ENCODE data around the gene TAF9. TPM values are rescaled to one million over a fixed set of nuclear protein-coding genes. Genes with fewer than 3 reads are reported as not detected.

The TAF9 gene, protein sequence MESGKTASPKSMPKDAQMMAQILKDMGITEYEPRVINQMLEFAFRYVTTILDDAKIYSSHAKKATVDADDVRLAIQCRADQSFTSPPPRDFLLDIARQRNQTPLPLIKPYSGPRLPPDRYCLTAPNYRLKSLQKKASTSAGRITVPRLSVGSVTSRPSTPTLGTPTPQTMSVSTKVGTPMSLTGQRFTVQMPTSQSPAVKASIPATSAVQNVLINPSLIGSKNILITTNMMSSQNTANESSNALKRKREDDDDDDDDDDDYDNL
- total RNA-seq (2014; rRNA removed; shearing (Covaris generic)) (60.8 and 79.4 TPM in 2 replicates), polyA plus RNA-seq (2016; fragmentation: Nextera tagmentation; extraction: Ambion mirVana) (117 and 118 TPM in 2 replicates)

DNA sequence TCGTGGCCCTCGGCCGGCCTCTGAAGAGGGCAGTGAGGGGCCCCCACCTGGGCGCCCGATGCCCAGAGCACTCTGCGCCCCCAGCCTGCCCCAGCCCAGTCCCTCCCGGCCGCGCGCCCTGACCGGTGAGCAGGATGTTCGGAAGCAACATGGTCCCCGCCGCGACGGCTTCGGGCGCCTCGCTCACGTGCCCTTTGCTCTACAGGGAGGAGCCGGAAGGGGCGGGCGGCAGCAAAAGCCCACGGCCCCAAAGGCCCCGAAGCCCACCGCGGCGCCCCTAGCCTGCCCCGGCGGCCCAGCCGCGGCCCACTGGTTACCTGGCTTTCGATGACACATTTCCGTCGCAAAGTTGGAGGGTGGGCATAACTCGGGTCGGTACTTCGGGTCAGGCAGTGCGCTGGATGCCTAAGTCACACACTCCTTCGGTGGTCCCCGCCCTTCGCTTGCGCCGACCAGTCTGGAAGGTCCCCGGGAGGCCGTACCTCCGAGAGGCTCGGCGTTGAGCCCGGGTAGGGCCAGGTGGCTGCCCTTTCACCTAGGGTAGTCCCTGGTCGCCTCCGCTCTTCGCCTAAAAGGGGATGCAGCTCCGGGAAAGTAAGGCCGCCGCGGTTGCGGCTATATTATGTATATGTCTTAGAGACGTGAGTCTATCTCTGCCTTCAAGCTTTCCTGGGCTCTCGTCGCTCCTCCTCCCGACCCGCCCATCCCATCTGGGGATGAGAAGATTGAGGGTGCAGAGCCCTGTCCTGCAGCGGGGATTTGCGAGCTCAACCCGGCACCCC lies at the start of gene TAF9, which contains the start of the genes AK6 and RAD17:
TAF9 (minus strand) TSS at position 181 of the 782 bp plus-strand sequence. CDS start 3,783 bp downstream, outside the sequence.
AK6 (minus strand) TSS at position 181 of the 782 bp plus-strand sequence; CDS start at position 151, 30 bp downstream.
RAD17 (plus strand) TSS at position 479 of the 782 bp plus-strand sequence. CDS start 2,391 bp downstream, outside the sequence.
- Histone ChIP-seq H3K4me3 (peak within 1 kb of the TSS; percentile 98), H3K36me3 (ENCODE audit: low read depth) (peaks cover 11% of the 10 kb centered on the region)

DNA sequence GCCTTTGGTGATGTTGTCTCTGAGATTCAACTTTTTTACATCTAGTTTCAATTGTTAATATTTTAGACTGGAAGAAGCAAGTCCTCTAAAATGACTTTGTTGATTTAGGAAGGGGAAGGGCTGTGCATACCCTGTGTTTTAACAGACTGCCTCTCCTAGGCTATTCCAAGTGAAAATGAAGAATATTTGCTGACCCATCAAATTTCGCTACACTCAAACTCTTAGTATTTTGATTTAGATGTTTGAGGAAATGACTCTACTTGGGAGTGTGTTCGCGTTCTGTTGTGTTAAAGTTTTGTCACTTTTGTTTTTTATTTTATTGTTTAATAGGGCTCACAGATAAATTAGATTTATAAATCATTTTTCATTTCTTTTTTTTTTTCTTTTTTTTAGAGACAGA lies 49.2 kb upstream of the TAF9 start:
- Histone ChIP-seq H3K9me3 (ENCODE audit: low read depth) (no peaks in the 10 kb centered on the region), H3K36me3 (ENCODE audit: low read depth) (no peaks in the 10 kb centered on the region), H3K4me3 (no peak overlapping the region), H3K4me2 (ENCODE audit: unreplicated experiment) (no peak overlapping the region), H3K27me3 (replicated peaks; ENCODE audit: insufficient read depth) (no peaks in the 10 kb centered on the region), H2AFZ (no peak overlapping the region), H4K20me1 (ENCODE audit: insufficient read depth) (no peaks in the 10 kb centered on the region), H3K4me1 (ENCODE audit: insufficient read depth) (no peaks in the 10 kb centered on the region), H3K9ac (no peak overlapping the region), H3F3A (ENCODE audit: insufficient read depth) (peaks cover 3% of the 10 kb centered on the region; the same call in 1 of the 2 replicates), H3K27ac (no peak overlapping the region), H3K9me2 (ENCODE audit: insufficient read depth) (no peaks in the 10 kb centered on the region), H3K79me2 (ENCODE audit: insufficient read depth) (no peaks in the 10 kb centered on the region)
- 95 to 98% methylated on average over 3 of the region's 3 CpGs for WGBS, 2 experiments (ENCODE audit: low coverage in 1 of 2, low lambda C conversion rate in 2 of 2, missing lambda C conversion rate in 2 of 2)
- no peak for DNase-seq
- in situ Hi-C loops (cut with MboI) = no loop called here
- TF ChIP-seq EZH2phosphoT487 (IDR thresholded peaks at IDR 0.05; ENCODE audit: insufficient read depth, low read depth) = no peak
- no peak for TF ChIP-seq EZH2 (IDR thresholded peaks at IDR 0.05; ENCODE audit: insufficient read depth, poor library complexity, severe bottlenecking)

More for the DNA sequence above, at the start of gene TAF9, which contains the start of the genes AK6 and RAD17:
- Histone ChIP-seq H4K20me1 (ENCODE audit: insufficient read depth) (no peaks in the 10 kb centered on the region; the same call in 1 of the 2 replicates), H3K27me3 (replicated peaks; ENCODE audit: insufficient read depth) (no peaks in the 10 kb centered on the region), H3F3A (ENCODE audit: insufficient read depth) (peaks cover 4% of the 10 kb centered on the region), H3K79me2 (ENCODE audit: insufficient read depth) (peaks cover 79% of the 10 kb centered on the region), H2AFZ (peak within 1 kb of the TSS; percentile 94), H3K4me2 (ENCODE audit: unreplicated experiment) (peak within 1 kb of the TSS; percentile 93), H3K9me3 (ENCODE audit: low read depth) (no peaks in the 10 kb centered on the region), H3K9ac (peak within 1 kb of the TSS; percentile 96), H3K27ac (peak within 1 kb of the TSS; percentile 95), H3K4me1 (ENCODE audit: insufficient read depth) (peaks cover 21% of the 10 kb centered on the region), H3K9me2 (ENCODE audit: insufficient read depth) (no peaks in the 10 kb centered on the region)
- DNase-seq = peak; percentile 97
- TF ChIP-seq EZH2phosphoT487 (IDR thresholded peaks at IDR 0.05; ENCODE audit: insufficient read depth, low read depth) = no peak
- no peak for TF ChIP-seq EZH2 (IDR thresholded peaks at IDR 0.05; ENCODE audit: insufficient read depth, poor library complexity, severe bottlenecking)
- WGBS, 2 experiments (ENCODE audit: low coverage in 1 of 2, low lambda C conversion rate in 2 of 2, missing lambda C conversion rate in 2 of 2) = 0 to 1% methylated on average over 43 to 47 of the region's 66 CpGs
- in situ Hi-C loops (cut with MboI) = no loop called here

DNA sequence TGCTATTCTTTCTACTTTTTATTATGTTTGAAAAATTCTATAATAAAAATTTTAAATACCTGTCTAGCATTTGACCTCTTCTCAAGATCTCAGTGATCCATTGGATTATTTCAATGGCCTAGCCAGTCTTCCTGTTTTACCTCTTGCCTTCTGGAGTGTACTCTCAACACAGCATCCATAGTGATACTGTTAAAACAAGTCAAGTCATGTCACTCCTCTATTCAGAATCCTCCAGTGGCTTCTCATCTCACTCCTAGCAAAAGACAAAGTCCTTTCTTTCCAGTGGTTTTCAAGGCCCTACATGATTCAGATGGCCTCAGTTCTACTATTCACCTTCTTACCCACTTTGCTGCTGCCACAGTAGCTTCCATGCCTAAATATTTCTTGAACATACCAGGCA lies 47.4 kb upstream of the TAF9 start:
- in situ Hi-C loops (cut with MboI) = no loop called here
- Histone ChIP-seq H2AFZ (no peak overlapping the region), H3K4me3 (no peak overlapping the region), H3K27me3 (replicated peaks; ENCODE audit: insufficient read depth) (no peaks in the 10 kb centered on the region), H3F3A (ENCODE audit: insufficient read depth) (peaks cover 5% of the 10 kb centered on the region; the same call in 1 of the 2 replicates), H3K9me2 (ENCODE audit: insufficient read depth) (no peaks in the 10 kb centered on the region), H3K79me2 (ENCODE audit: insufficient read depth) (no peaks in the 10 kb centered on the region), H3K9me3 (ENCODE audit: low read depth) (no peaks in the 10 kb centered on the region), H4K20me1 (ENCODE audit: insufficient read depth) (no peaks in the 10 kb centered on the region), H3K36me3 (ENCODE audit: low read depth) (no peaks in the 10 kb centered on the region), H3K27ac (no peak overlapping the region), H3K9ac (no peak overlapping the region), H3K4me2 (ENCODE audit: unreplicated experiment) (no peak overlapping the region), H3K4me1 (ENCODE audit: insufficient read depth) (no peaks in the 10 kb centered on the region)
- DNase-seq = no peak
- no peak for TF ChIP-seq EZH2phosphoT487 (IDR thresholded peaks at IDR 0.05; ENCODE audit: insufficient read depth, low read depth)
- TF ChIP-seq EZH2 (IDR thresholded peaks at IDR 0.05; ENCODE audit: insufficient read depth, poor library complexity, severe bottlenecking) = no peak

DNA sequence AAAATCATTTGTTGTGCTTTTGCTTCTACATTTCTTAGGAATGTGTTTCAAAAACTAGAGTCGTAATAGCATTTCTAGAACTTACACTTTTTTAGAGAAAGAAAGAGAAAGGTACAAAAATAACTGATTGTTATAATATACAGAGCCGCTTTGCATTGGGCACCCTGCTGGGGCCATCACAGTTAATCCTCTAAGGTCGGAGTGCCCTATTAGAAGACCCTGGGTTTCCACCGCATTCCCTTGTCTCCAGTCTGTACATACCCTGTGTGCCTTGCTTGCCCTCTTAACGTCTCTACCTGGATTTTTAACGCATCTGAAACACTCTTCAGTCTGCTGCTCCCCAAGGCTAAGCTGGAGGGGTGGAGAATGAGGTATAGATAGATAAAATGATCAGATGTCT lies 46.9 kb upstream of the TAF9 start:
- Histone ChIP-seq H3K36me3 (ENCODE audit: low read depth) (no peaks in the 10 kb centered on the region), H3K27ac (no peak overlapping the region), H3K9me3 (ENCODE audit: low read depth) (no peaks in the 10 kb centered on the region), H3K79me2 (ENCODE audit: insufficient read depth) (no peaks in the 10 kb centered on the region), H3F3A (ENCODE audit: insufficient read depth) (peaks cover 5% of the 10 kb centered on the region; the same call in 1 of the 2 replicates), H3K9ac (no peak overlapping the region), H2AFZ (no peak overlapping the region), H3K4me3 (no peak overlapping the region), H4K20me1 (ENCODE audit: insufficient read depth) (no peaks in the 10 kb centered on the region), H3K4me1 (ENCODE audit: insufficient read depth) (no peaks in the 10 kb centered on the region), H3K4me2 (ENCODE audit: unreplicated experiment) (no peak overlapping the region), H3K27me3 (replicated peaks; ENCODE audit: insufficient read depth) (no peaks in the 10 kb centered on the region), H3K9me2 (ENCODE audit: insufficient read depth) (no peaks in the 10 kb centered on the region)
- 95 to 96% methylated on average over 6 of the region's 6 CpGs for WGBS, 2 experiments (ENCODE audit: low coverage in 1 of 2, low lambda C conversion rate in 2 of 2, missing lambda C conversion rate in 2 of 2)
- TF ChIP-seq EZH2phosphoT487 (IDR thresholded peaks at IDR 0.05; ENCODE audit: insufficient read depth, low read depth) (no peak), EZH2 (IDR thresholded peaks at IDR 0.05; ENCODE audit: insufficient read depth, poor library complexity, severe bottlenecking) (no peak)
- in situ Hi-C loops (cut with MboI) = no loop called here
- no peak for DNase-seq
